Stimulated activated CD8-positive, alpha-beta memory T cell treated with anti-CD3 and anti-CD28 coated beads, Interleukin-12 subunit alpha, Interleukin-12 subunit beta, amount 100 ng/mL, for 4 hours (primary cell): ENCODE results near the gene PLIN4.
"Not testable (repeated sequence)": the region's sequence is repeated elsewhere in the genome, so short reads cannot be mapped to it uniquely, and the experiment has no call there.

Source experiments
- DNase-seq: peaks from one replicate; pipeline ENCODE4 v3.0.0-alpha.2; 2020; ENCODE audit warnings: low read depth

The PLIN4 gene, protein sequence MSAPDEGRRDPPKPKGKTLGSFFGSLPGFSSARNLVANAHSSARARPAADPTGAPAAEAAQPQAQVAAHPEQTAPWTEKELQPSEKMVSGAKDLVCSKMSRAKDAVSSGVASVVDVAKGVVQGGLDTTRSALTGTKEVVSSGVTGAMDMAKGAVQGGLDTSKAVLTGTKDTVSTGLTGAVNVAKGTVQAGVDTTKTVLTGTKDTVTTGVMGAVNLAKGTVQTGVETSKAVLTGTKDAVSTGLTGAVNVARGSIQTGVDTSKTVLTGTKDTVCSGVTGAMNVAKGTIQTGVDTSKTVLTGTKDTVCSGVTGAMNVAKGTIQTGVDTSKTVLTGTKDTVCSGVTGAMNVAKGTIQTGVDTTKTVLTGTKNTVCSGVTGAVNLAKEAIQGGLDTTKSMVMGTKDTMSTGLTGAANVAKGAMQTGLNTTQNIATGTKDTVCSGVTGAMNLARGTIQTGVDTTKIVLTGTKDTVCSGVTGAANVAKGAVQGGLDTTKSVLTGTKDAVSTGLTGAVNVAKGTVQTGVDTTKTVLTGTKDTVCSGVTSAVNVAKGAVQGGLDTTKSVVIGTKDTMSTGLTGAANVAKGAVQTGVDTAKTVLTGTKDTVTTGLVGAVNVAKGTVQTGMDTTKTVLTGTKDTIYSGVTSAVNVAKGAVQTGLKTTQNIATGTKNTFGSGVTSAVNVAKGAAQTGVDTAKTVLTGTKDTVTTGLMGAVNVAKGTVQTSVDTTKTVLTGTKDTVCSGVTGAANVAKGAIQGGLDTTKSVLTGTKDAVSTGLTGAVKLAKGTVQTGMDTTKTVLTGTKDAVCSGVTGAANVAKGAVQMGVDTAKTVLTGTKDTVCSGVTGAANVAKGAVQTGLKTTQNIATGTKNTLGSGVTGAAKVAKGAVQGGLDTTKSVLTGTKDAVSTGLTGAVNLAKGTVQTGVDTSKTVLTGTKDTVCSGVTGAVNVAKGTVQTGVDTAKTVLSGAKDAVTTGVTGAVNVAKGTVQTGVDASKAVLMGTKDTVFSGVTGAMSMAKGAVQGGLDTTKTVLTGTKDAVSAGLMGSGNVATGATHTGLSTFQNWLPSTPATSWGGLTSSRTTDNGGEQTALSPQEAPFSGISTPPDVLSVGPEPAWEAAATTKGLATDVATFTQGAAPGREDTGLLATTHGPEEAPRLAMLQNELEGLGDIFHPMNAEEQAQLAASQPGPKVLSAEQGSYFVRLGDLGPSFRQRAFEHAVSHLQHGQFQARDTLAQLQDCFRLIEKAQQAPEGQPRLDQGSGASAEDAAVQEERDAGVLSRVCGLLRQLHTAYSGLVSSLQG (N-terminal part only)

DNA sequence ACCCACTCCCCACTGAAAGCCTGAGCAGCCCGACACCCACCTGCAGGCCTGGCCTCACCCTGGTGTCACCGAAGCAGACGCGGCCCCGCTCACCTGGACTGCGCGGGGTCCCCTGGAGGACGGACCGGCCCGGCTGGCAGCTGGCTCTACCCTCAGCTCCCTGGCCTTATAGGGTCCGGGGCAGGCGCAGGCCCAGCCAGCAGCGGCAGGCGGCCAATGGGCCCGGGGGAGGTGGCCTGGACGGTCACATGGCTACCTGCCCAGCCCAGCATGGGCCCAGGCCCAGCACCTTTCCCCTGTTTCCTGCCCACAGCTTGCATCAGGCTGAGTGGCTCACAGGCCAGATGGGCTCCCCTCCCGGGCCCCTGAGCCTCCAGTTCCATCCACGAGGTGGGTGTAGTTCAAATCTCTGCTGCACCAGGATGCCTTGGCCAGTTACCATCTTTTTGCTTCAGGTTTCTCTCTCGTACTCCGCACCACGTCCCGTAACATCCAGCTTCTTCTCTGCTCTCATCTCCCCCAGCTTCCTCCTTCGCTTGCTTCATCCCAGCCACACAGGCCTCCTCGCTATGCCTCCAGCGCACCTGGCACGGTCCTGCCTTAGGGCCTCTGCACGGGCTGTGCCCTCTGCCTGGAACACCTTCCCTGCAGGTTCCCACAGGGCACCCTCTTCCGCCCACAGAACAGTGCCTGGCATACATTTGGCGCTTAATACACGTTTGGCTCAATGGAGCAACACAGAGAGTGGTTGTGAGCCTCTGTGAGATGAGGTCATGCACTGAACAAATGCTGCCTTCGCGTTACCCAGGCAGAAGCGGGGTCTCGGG lies at the start of gene PLIN4:
Gene PLIN4, minus strand, starts transcription at position 142 of the 827 bp plus-strand sequence. CDS start 214 bp downstream, outside the sequence.
- no peak for DNase-seq

DNA sequence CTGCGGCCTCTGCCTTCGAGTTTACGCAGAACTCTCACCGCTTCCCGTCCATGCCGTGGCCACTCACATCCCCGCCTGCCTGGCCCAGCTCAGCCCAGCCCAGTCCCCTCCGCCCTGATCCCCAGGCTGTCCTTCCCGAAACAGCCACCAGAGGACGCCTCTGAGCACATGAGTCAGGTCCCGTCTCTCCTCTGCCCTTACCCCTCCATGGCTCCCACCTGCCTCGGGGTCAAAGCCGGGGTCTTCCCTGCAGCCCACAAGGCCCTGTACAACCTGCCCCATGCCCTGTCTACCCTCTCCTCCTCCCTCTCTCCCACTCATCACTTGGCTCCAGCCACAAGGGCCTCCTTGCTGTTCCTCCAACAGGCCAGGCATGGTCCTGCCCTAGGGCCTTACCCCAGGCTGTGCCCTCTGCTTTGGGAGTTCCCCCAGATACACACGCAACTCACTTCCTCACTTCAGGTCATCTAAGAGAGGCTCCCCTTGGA lies 49.3 kb upstream of the PLIN4 start:
- peak; percentile 29 for DNase-seq

DNA sequence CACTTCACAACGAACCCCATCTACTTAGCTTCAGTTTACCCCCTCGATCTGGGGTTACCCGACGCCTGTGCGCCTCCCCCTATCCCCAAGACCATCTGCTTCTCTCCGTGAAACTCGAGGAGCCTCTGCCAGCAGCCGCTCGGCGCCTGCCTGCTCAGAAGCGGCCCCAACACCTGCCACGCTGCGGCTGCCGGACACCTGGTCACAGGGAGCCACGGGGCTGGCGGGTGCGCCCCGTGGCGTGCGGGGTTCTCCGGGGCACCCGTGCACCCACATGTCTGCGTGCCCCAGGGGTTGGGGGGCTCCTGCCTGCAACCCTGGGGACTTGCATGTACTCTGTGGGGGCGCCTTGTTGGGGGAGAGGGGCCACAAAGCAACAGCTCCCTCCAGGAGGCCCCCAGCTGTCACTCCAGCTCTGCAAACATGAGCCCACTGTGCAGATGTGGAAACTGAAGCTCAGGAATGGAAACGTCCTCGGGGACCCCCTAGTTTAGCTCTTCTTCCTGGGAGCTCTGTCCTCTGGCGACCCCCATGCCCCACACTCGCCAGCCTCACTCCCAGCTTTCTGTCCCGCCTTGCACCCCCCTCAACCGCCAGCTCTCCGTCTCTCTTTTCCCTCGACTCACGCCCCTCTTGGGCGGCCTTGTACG lies 48.2 kb upstream of the PLIN4 start:
- no peak for DNase-seq

DNA sequence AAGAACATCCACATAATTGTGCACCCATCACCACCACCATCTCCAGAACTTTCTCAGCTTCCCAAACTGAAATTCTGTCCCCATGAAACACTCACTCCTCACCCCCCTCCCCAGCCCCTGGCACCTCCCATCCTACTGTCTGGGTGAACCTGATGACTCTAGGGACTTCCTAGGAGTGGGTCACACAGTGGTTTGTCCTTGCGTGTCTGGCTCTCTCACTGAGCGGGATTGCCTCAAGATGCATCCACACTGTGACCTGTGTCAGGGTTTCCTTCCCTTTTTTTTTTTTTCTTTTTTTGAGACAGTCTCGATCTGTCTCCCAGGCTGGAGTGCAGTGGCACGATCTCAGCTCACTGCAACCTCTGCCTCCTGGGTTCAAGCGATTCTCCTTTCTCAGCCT lies 45.3 kb upstream of the PLIN4 start:
- not testable (repeated sequence) for DNase-seq

DNA sequence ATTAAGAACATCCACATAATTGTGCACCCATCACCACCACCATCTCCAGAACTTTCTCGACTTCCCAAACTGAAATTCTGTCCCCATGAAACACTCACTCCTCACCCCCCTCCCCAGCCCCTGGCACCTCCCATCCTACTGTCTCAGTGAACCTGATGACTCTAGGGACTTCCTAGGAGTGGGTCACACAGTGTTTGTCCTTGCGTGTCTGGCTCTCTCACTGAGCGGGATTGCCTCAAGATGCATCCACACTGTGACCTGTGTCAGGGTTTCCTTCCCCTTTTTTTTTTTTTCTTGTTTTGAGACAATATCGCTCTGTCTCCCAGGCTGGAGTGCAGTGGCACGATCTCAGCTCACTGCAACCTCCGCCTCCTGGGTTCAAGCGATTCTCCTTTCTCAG lies 43.8 kb upstream of the PLIN4 start:
- DNase-seq = not testable (repeated sequence)

DNA sequence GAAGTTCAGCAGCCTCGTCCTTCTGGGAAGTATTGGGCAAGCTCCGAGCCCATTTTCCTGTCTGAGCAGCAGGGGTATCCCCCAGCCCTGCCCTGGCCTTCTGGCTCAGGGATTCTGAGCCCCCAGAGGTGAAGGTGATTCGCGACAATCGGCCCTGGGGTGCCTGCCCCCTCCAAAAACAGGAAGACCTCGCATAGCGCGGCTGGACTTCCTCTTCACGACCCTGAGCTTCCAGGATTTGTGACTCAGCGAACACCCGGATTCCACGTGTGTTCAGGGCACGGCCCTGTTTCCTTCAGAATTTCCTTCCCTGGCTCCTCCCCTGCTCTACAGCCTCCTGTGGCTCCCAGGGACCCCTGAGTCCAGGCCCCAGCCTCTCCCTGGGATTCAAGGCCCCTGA lies 41.3 kb upstream of the PLIN4 start, which contains the start of gene SEMA6B:
Gene SEMA6B, minus strand, starts transcription at position 116 of the 400 bp plus-strand sequence. CDS start 1,227 bp downstream, outside the sequence.
- no peak for DNase-seq

DNA sequence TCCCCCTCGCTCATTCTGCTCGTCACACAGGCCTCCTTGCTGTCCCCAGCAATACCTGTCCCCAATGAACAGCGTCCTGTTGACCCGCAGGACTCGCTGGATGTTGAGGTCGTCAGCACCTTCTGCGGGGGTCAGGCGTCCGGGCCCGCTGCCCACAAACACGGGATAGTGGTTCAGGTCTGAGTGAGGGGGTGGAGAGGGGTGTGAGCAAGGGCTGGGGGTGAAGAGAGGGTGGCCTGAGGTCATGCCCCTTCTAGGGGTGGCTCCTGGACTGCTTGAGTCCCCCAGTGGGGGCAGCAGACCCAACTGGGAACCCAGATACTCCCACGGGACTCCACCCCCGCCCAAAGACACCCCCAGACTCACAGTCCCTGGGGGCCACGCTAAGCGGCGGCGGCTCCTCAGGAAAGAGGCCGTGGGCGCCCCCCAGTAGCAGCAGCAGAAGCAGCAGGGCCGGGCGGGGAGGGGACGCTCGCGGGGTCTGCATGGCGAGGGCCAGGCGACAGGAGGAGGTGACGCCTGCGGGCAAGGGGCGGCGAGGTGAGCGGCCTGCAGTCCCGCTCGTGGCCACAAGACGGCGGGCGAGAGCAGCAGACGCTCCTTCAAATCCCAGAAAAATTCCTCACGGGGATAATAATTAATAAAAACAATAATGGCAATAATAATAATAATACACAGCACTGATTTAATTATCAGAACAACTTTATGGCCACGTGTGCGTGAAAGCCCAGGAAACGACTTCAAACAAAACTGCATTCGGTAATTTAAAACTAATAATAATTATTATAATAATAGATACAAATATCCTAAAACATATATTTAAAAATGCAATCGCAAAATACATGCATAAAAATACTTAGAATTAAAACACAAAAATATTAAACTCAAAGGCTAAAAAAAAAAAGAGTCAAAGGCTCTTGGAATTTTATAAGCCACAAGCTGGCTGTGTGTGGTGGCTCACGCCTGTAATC lies 40.0 kb upstream of the PLIN4 start:
- DNase-seq = no peak

DNA sequence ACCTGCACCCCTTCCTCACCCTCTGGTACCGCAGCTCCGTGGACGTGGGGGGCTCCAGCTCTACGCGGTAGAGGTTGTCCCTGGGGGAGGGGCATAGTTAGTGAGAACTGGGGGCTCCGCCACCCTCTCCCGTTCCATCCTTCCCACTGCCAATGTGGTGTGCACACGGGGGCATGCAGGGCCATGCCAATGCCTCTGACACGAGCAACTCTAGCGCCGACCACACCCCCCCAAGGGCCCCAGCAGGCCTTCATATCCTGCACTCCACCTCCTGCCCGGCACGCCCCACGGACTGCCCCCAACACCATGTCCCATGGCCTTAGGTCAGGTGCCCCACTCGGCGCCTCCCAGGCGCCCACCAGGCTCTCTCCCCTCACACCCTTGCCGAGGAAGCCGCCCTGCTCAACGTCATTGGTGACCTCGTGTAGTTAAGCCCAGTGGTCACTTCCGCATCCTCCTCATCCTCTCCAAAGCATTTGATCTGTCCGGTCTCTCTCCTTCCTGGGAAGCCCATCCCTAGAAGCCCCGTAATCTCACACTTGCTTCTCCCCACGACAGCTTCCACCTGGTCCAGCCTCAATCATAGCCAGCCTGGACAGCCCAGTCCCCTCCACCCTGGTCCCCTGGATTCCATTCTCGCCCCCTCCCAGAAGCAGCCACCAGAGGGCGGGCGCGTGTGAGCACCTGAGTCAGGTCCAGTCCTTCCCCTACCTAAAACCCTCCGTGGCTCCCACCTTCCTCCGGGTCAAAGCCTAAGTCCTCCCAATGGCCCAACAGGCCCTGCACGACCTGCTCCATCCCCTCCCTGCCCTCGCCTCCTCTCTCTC lies 39.1 kb upstream of the PLIN4 start:
- no peak for DNase-seq

DNA sequence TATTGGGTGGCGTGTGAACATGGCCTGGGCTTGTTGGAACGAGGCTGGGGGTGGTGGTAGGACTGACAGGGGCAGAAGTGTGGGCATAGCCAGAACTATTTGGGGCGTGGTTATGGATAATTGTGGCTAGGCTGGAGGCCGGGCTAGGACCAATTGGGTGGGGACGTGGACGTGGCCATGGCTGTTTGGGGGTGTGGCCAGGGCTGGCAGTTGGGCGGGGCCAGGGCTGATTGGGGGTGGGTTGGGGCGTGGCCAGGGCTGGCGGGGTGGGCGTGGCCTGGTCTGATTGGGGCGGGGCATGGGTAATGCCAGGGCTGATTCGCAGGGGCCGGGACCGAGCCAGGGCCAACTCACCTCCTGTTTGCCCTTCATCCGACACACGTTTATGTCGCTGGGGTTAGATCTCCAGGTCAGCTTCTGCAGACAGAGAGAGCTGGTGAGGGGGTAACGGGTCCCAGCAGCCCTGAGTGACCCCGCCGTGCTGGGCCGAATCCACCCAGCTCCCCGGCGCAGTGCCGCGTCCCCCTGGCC lies 38.4 kb upstream of the PLIN4 start:
- DNase-seq = no peak

DNA sequence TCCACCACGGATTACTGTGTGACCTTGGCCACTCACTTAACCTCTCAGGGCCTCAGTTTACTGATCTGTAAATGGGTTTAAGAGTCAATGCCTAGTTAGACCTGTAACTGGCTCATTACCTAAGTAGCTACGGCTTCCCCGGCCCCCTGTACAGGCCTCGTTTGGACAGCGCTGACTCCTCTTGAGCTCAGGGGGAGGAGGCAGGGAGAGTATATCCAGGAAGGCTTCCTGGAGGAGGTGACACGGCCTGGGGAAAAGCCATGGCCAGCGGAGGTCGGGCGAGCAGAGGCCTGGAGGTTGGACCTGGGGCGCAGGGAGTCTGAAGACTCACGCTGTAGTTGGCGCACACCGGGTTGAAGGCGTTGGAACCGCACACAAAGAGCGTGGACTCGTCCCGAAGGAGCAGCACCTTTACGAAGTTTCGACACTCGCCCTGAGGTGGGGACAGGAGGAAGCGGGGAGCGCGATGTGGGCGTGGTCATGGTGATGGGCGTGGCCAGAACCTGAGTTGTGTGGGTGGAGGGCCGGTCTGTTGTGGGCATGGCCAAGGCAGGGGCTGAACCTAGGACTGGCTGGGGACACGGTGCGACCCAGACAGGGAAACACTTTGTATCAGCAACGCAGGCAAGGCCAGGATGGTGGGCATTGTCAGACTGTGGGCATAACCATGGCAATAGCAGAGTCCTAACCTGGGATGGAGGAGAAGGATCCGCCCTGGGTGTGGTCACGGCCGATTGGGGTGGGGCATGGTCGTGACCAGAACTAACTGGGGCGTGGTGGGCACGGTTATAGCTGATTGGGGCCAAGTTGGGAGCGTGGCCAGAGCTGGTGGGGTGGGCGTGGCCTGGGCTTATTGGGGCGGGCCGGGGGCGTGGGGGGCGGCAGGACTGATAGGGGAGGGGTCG lies 37.6 kb upstream of the PLIN4 start:
- no peak for DNase-seq

DNA sequence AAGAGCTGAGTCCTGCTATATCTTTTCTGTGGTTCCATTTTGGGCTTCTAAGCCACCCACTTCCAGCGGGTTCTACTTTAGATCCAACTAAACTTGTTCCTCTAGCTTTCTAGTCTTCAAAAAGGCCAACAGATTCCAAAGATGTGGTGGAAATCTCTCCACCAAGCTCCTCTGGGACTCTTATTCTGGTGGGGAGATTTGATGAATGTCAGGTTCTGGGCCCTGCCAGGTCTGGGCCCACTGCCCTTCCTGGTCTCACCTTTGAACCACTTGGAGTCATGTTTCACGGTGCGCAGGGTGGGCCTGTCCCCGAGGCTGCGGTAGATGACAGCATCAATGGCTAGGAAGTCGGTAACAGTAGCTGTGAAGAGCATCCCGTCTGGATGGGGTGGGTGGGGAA lies 36.4 kb upstream of the PLIN4 start:
- no peak for DNase-seq

DNA sequence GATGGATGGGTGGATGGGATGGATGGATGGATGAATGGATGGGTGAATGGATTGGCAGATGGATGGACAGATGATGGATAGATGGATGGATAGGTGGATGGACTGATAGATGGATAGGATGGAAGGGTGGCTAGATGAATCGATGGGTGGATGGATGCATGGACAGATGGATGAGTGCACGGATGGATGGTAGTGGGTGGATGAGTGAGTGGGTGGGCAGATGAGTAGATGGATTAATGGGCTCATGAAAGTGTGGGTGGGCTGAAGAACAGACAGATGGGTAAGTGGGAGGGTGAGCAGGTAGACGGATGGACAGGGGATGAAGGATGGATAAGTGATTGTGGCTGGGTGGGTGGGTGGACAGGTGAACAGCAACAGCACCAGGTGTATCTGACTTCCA lies 35.5 kb upstream of the PLIN4 start:
- no peak for DNase-seq

DNA sequence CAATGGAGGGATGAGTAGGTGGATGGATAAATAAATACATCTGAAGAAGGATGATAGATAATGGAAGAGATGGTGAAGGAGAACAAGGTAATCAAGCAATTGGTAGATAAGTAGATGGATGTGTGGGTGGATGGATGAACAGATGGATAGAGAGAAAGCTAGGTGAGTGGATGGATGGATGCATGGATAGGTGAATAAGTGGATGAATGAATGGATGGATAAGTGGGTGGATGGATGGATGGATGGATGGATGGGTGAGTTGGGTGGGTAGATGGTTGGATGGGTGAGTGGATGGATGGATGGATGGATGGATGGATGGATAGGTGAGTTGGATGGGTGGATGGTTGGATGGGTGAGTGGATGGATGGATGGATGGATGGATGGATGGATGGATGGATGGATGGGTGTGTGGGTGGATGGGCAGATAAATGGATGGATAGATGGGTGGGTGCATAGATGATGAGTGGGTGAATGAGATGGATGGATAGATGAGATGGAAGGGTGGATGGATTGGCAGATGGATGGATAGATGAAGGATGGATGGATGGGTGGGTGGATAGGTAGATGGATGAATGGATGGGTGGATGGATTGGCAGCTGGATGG lies 34.9 kb upstream of the PLIN4 start:
- no peak for DNase-seq

DNA sequence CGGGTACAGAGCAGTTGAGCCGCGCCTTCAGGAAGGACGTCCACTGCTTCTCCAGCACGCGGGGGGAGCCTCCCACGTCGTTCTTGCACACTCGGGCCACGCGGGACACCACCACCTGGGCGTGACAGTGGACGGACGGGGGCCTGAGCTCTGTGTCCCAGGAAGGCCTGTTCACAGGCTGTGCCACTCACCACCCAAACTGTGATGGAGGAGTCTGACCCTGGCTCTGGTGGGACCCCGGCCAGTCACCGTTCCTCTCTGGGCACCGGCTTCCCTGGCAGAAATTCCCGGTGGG lies 34.2 kb upstream of the PLIN4 start:
- DNase-seq = no peak

DNA sequence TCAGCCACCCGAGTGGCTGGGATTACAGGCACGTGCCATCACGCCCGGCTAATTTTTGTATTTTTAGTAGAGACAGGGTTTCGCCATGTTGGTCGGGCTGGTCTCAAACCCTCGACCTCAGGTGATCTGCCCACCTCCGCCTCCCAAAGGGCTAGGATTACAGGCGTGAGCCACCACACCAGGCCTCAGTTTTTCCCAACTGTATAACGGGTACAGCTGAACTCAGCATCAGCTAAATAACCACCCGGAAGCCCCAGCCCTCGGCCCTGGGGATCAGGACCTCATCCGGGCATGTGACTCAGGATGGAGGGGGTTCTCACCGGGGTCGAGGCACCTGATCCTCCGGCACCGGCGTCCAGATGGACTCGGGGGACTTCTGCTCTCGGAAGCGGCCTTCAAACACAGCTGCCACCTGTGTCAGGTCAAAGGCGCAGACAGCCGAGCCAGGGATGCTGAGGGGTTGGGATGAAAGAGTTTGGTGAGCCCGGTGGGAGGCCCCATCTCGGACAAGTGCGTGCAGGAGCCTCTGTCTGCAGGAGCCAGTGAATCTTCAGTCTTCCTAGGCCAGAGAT lies 32.3 kb upstream of the PLIN4 start:
- DNase-seq = no peak

DNA sequence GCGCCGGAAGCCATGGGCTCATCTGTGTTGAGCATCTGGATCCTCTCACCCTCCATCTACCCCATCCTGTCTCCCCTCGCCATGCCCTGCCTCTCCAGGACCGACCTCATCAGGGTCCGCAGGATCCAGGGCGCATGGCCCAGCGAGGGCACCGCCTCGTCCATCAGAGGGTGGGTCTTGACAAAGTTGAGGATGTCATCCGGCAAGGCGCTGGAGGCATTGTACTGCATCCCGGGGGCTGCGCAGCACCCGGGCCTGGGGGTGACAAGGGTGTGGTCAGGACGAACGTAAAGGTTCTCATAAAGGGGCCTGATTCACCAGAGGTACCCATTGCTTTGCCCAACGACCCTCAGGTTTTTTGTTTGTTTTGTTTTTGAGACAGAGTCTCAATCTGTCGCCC lies 31.7 kb upstream of the PLIN4 start:
- DNase-seq = no peak

DNA sequence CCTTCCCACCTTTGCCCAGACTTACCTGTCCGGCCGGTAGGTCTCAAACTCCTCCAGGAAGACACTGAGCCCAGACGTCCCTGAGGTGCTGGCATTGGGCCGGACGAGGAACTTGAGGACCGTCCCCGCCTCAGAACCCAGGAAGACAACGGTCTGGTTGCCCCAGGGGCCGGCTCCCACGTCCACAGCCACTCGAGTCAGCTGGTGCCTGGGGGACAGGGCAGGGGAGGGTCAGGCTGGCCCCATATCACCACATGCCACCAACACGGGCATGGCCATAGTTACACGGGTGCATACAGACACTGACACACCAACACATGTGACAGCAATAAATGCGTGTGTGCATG lies 29.9 kb upstream of the PLIN4 start:
- no peak for DNase-seq
